Measurements from ENCODE around the gene SPDYE17. TPM values are rescaled to one million over a fixed set of nuclear protein-coding genes. Genes with fewer than 3 reads are reported as not detected.
"Not testable (repeated sequence)": the region's sequence is repeated elsewhere in the genome, so short reads cannot be mapped to it uniquely, and the experiment has no call there.

The SPDYE17 gene
- total RNA-seq, 1 experiment from 2014 or later, result not detected

DNA sequence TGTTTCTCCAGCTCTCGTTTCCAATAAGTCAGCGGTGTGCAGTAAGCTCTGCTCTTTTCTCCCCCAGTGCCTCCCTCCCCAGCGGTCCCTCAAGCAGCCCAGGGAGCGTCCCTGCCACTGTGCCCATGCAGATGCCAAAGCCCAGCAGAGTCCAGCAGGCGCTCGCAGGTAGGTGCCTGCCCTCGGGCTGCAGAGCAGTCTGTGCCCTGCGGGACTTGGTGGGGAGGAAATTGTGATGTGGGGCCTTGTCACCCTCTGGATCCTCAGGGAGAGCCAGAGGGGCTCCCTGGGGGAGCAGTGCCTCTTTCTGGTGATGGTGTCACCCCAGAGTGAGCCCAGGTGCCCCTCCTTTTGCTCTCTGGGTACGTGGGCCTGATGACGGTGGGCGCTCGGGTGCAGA lies 42.0 kb downstream of the SPDYE17 start:
- H3K4me2 ChIP-seq (ENCODE audit: insufficient read depth, insufficient read length, low read length); H3K9me3 ChIP-seq (ENCODE audit: control insufficient read depth, low read depth, low read length); H3K4me1 Mint-ChIP-seq; H3K14ac ChIP-seq (ENCODE audit: insufficient read depth, low read length); H3K23ac ChIP-seq (ENCODE audit: insufficient read length, low read depth, low read length); H2AK5ac ChIP-seq (ENCODE audit: insufficient read length, low read length); H3K18ac ChIP-seq (ENCODE audit: insufficient read length, low read depth, low read length); H3K79me1 ChIP-seq (ENCODE audit: insufficient read depth, low read depth, low read length, poor library complexity, severe bottlenecking); H3K27ac ChIP-seq (ENCODE audit: insufficient read length, low read depth, low read length); H3K4me3 Mint-ChIP-seq; H2BK15ac ChIP-seq (ENCODE audit: low read depth, low read length); H3K9me3 Mint-ChIP-seq; H3K4me1 ChIP-seq (ENCODE audit: insufficient read depth, low read length); H4K5ac ChIP-seq (ENCODE audit: insufficient read length, low read depth, low read length); H3K9ac ChIP-seq (ENCODE audit: extremely low read depth, insufficient read length, low read length); H3K79me2 ChIP-seq (ENCODE audit: insufficient read depth, low read length); H2BK5ac ChIP-seq (ENCODE audit: insufficient read length, low read length); H2BK120ac ChIP-seq (ENCODE audit: low read depth, low read length, poor library complexity, severe bottlenecking); H3K56ac ChIP-seq (ENCODE audit: insufficient read length, low read depth, low read length); H2BK12ac ChIP-seq (ENCODE audit: insufficient read length, low read depth, low read length); H2BK20ac ChIP-seq (ENCODE audit: low read depth, low read length, poor library complexity, severe bottlenecking); H4K20me1 ChIP-seq (ENCODE audit: control insufficient read depth, insufficient read depth, insufficient read length); DNase-seq; H3K4ac ChIP-seq (ENCODE audit: low read depth, low read length); H4K8ac ChIP-seq (replicated peaks; ENCODE audit: insufficient read length, low read depth, low read length); H3T11ph ChIP-seq (ENCODE audit: low read length); H3K23me2 ChIP-seq (ENCODE audit: insufficient read length, low read depth, low read length, poor library complexity, severe bottlenecking); H3K27me3 ChIP-seq (ENCODE audit: insufficient read depth, low read length); H4K91ac ChIP-seq (ENCODE audit: insufficient read length, low read depth, low read length); H3K27me3 Mint-ChIP-seq (ENCODE audit: low read depth); H2AFZ ChIP-seq (ENCODE audit: low read length); H3K27ac Mint-ChIP-seq; H3K36me3 Mint-ChIP-seq (ENCODE audit: insufficient read depth in 1 of 3, low read depth in 3 of 3): not testable (repeated sequence)
- no CpG with 5 or more reads among the region's 12 CpGs for WGBS (ENCODE audit: extremely low coverage, insufficient read length, low lambda C conversion rate)

DNA sequence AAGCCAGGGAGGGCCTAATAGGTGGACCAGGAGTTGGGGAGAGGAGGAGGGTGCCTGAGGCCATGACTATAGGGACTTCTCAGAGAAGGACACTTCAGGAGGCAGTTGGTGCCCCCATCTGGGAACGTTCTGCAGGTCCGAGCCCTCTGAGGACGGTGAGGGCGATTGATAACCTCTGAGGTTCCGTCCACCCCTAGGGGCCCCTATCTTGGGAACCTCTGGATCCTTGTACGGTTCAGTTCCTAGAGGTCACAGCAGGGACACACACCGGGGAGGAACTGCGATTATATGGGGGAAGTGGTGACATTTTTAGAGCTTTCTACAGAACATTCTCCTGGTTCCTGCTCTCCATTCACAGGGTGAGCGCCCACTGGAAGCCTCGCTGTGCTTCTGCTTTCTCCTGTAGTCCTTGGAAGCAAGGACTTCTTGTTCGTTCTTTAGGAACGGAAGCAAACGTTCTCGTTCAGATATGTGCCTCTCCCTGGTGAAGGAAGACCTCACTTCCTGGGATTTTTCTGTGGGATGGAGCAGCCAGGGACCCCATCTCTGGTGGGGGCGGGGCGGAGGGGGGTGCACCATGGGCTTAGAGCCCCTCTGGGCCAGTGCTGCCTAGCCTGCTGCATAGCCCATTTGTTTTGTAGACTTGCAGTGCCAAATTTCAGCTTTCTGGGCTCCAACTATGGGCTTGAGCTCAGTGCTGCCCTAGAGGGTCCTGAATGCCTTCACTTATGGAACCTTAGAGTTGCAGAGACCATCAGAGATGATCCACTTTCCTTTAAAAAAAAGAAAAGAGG lies 46.0 kb downstream of the SPDYE17 start:
- peaks cover 3 to 12% (median 6%) of the 10 kb centered on the region in 3 experiments; a peak in 5 of 7 replicates for H3K36me3 Mint-ChIP-seq (ENCODE audit: insufficient read depth in 1 of 3, low read depth in 3 of 3)
- not testable (repeated sequence) for H4K8ac ChIP-seq (replicated peaks; ENCODE audit: insufficient read length, low read depth, low read length); H3K27ac Mint-ChIP-seq; H3K27ac ChIP-seq (ENCODE audit: insufficient read length, low read depth, low read length); H3K27me3 Mint-ChIP-seq (ENCODE audit: low read depth); H4K91ac ChIP-seq (ENCODE audit: insufficient read length, low read depth, low read length); H3K27me3 ChIP-seq (ENCODE audit: insufficient read depth, low read length); H3K23ac ChIP-seq (ENCODE audit: insufficient read length, low read depth, low read length); H2BK12ac ChIP-seq (ENCODE audit: insufficient read length, low read depth, low read length); H2BK15ac ChIP-seq (ENCODE audit: low read depth, low read length); H3K4me3 Mint-ChIP-seq; H3K79me1 ChIP-seq (ENCODE audit: insufficient read depth, low read depth, low read length, poor library complexity, severe bottlenecking); H3K14ac ChIP-seq (ENCODE audit: insufficient read depth, low read length); DNase-seq; H2BK20ac ChIP-seq (ENCODE audit: low read depth, low read length, poor library complexity, severe bottlenecking); H3K23me2 ChIP-seq (ENCODE audit: insufficient read length, low read depth, low read length, poor library complexity, severe bottlenecking); H3K56ac ChIP-seq (ENCODE audit: insufficient read length, low read depth, low read length); H2BK120ac ChIP-seq (ENCODE audit: low read depth, low read length, poor library complexity, severe bottlenecking); H3K9me3 Mint-ChIP-seq; H3K9ac ChIP-seq (ENCODE audit: extremely low read depth, insufficient read length, low read length); H3K18ac ChIP-seq (ENCODE audit: insufficient read length, low read depth, low read length); H2BK5ac ChIP-seq (ENCODE audit: insufficient read length, low read length); H2AK5ac ChIP-seq (ENCODE audit: insufficient read length, low read length); H3K4me2 ChIP-seq (ENCODE audit: insufficient read depth, insufficient read length, low read length); H3K9me3 ChIP-seq (ENCODE audit: control insufficient read depth, low read depth, low read length); H2AFZ ChIP-seq (ENCODE audit: low read length); H4K5ac ChIP-seq (ENCODE audit: insufficient read length, low read depth, low read length); H3K4me1 ChIP-seq (ENCODE audit: insufficient read depth, low read length); H3K79me2 ChIP-seq (ENCODE audit: insufficient read depth, low read length); H3T11ph ChIP-seq (ENCODE audit: low read length); H3K4ac ChIP-seq (ENCODE audit: low read depth, low read length); H4K20me1 ChIP-seq (ENCODE audit: control insufficient read depth, insufficient read depth, insufficient read length); H3K4me1 Mint-ChIP-seq
- WGBS (ENCODE audit: extremely low coverage, insufficient read length, low lambda C conversion rate), result no CpG with 5 or more reads among the region's 16 CpGs

All from H9 (cell line).